B cell (primary cell): ENCODE measurements around the gene ZMAT5. TPM values are rescaled to one million over a fixed set of nuclear protein-coding genes. Genes with fewer than 3 reads are reported as not detected.

Experiments
- ATAC-seq: fragments of 200-7000 bp; cut with Tn5 transposase; one replicate; pipeline ENCODE4 v1.10.0; 2021; ENCODE audit warnings: low read depth, mild to moderate bottlenecking, moderate number of reproducible peaks, moderate library complexity
- CTCF ChIA-PET: fragments of 350-600 bp; sonication (Branson Sonifier 250); formaldehyde crosslinking; loops from one replicate; lab custom pipeline; 2021; ENCODE audit warnings: antibody characterized with exemption, inconsistent platforms; lab: Charles Lee
- POLR2A ChIA-PET: fragments of 350-600 bp; sonication (Branson Sonifier 250); formaldehyde crosslinking; loops from one replicate; lab custom pipeline; 2021; ENCODE audit warnings: antibody characterized with exemption; lab: Charles Lee
- DNase-seq: peaks from one replicate; pipeline ENCODE4 v3.0.0; 2013
- H2AFZ ChIP-seq: 2 replicates; pipeline ENCODE4 v1.6.1; 2012; ENCODE audit warnings: mild to moderate bottlenecking, low read depth, low read length; ENCODE audit not compliant: insufficient read depth, poor library complexity, severe bottlenecking
- H3K27ac ChIP-seq, 2 donors: 1 replicate in 1 of 2; 2 replicates in 1 of 2; pipeline ENCODE4 v1.5.1; 2012 to 2013; ENCODE audit warnings: low read length in 2 of 2, mild to moderate bottlenecking in 2 of 2, moderate library complexity in 1 of 2
- H3K27me3 ChIP-seq, 4 experiments: fragments of 200-600 bp in 1 of 4; sonication (generic) in 1 of 4; replicated peaks in 1 of 4; 1 replicate in 2 of 4; 2 replicates in 2 of 4; pipeline versions ENCODE4 v1.6.1 to v1.7.0; 2013 to 2016; ENCODE audit warnings: low read length in 3 of 4, mild to moderate bottlenecking in 2 of 4, mixed read lengths in 1 of 4, moderate library complexity in 1 of 4; ENCODE audit not compliant: insufficient read depth in 4 of 4, control insufficient read depth in 3 of 4; ENCODE audit errors: control extremely low read depth in 1 of 4
- H3K36me3 ChIP-seq, 2 experiments: replicated peaks in 1 of 2; 1 replicate in 1 of 2; 2 replicates in 1 of 2; pipeline versions ENCODE4 v1.6.1 to v1.7.1; 2013; ENCODE audit warnings: low read length in 1 of 2; ENCODE audit not compliant: insufficient read depth in 2 of 2, control insufficient read depth in 1 of 2; ENCODE audit errors: control extremely low read depth in 1 of 2, extremely low read depth in 1 of 2
- H3K4me1 ChIP-seq, 2 donors: fragments of 200-600 bp in 1 of 2; sonication (generic) in 1 of 2; 1 replicate in 1 of 2; 2 replicates in 1 of 2; pipeline versions ENCODE4 v1.5.1 to v1.6.1; 2013 to 2017; ENCODE audit warnings: low read length in 2 of 2; ENCODE audit not compliant: control insufficient read depth in 2 of 2, insufficient read depth in 2 of 2
- H3K4me2 ChIP-seq: replicated peaks from 2 replicates; pipeline ENCODE3; 2012; ENCODE audit warnings: mild to moderate bottlenecking, low read depth, low read length; ENCODE audit not compliant: poor library complexity, severe bottlenecking
- H3K4me3 ChIP-seq, 5 experiments: fragments of 200-600 bp in 1 of 5; sonication (generic) in 1 of 5; 1 replicate in 3 of 5; 2 replicates in 2 of 5; pipeline versions ENCODE4 v1.5.1 to v1.7.0; 2011 to 2016; ENCODE audit warnings: low read length in 4 of 5, mild to moderate bottlenecking in 4 of 5, low read depth in 2 of 5, control low read depth in 1 of 5, moderate library complexity in 1 of 5; ENCODE audit not compliant: insufficient read depth in 1 of 5; ENCODE audit errors: control extremely low read depth in 1 of 5, extremely low read depth in 1 of 5
- H3K79me2 ChIP-seq: fragments of 200-600 bp; sonication (generic); one replicate; pipeline ENCODE4 v1.6.0; 2016; ENCODE audit warnings: low read length; ENCODE audit not compliant: control insufficient read depth, insufficient read depth
- H3K9ac ChIP-seq: fragments of 200-600 bp; sonication (generic); 2 replicates; pipeline ENCODE4 v1.6.1; 2017; ENCODE audit warnings: mild to moderate bottlenecking, low read length, moderate library complexity
- H3K9me3 ChIP-seq, 3 donors: one replicate each; pipeline versions ENCODE4 v1.6.1 to v1.7.1; 2013; ENCODE audit warnings: low read length in 2 of 3; ENCODE audit not compliant: control insufficient read depth in 2 of 3, insufficient read depth in 1 of 3; ENCODE audit errors: control extremely low read depth in 1 of 3
- H4K20me1 ChIP-seq: 2 replicates; pipeline ENCODE4 v1.6.0; 2012; ENCODE audit warnings: mild to moderate bottlenecking, low read length; ENCODE audit not compliant: insufficient read depth, control insufficient read depth, poor library complexity, severe bottlenecking
- H3K27ac Mint-ChIP-seq: one replicate; pipeline ENCODE4 v1.8.0; 2021; ENCODE audit warnings: mixed read lengths
- H3K27me3 Mint-ChIP-seq: one replicate; pipeline ENCODE4 v1.8.0; 2021; ENCODE audit warnings: mixed read lengths
- H3K4me1 Mint-ChIP-seq: one replicate; pipeline ENCODE4 v1.8.0; 2021; ENCODE audit warnings: mixed read lengths
- H3K4me3 Mint-ChIP-seq: one replicate; pipeline ENCODE4 v1.8.0; 2021; ENCODE audit warnings: mixed read lengths
- H3K9me3 Mint-ChIP-seq: one replicate; pipeline ENCODE4 v1.8.0; 2022; ENCODE audit warnings: mixed read lengths; ENCODE audit not compliant: insufficient read depth
- CTCF ChIP-seq: fragments of 200-600 bp; IDR thresholded peaks from one replicate; pipeline ENCODE4 v1.8.0; 2022; ENCODE audit warnings: antibody characterized with exemption, mild to moderate bottlenecking
- EZH2 ChIP-seq: IDR thresholded peaks from 2 replicates; pipeline ENCODE4 v1.6.1; 2012; ENCODE audit warnings: borderline replicate concordance, low read depth, mild to moderate bottlenecking, moderate library complexity, low read length; ENCODE audit not compliant: insufficient read depth, poor library complexity, severe bottlenecking
- WGBS: methylation state at CpG from one replicate; pipeline ENCODE4 v1.1.5; 2013; ENCODE audit warnings: missing lambda C conversion rate; ENCODE audit not compliant: insufficient coverage; 5-methylcytosine and 5-hydroxymethylcytosine counted together
- intact Hi-C: fragments of 100-400 bp; cut with micrococcal nuclease; formaldehyde crosslinking; loops from one replicate; pipeline ENCODE4 v1.10.0; 2022
- polyA plus RNA-seq: library from polyadenylated mRNA; depleted of rRNA; stranded (reverse); fragments of >200 nt; gene quantifications from 2 replicates; pipeline ENCODE4 v1.2.3, GENCODE V29; 2012
- total RNA-seq, 2 donors: library from RNA; stranded (reverse); fragments of 120-200 nt in 1 of 2; gene quantifications; 1 replicate in 1 of 2; 2 replicates in 1 of 2; pipeline versions ENCODE4 v1.2.3 to v1.2.4, GENCODE V29; 2013 to 2022

ZMAT5 gene
- total and polyA plus RNA-seq, 2 donors (not counting 1 experiment from before 2014, with no cell fraction given), result 17.8 to 26.3 TPM

GRCh38 chr22:29695129-29695926 is 71.5 kb downstream of the ZMAT5 start:
- ATAC-seq (no peak), DNase-seq (no peak)
- no peak for TF ChIP-seq EZH2
- no peak for TF ChIP-seq CTCF
- Histone ChIP-seq H3K79me2 (no peaks in the 10 kb centered on the region), H4K20me1 (no peaks in the 10 kb centered on the region), H3K4me1 (no peaks in the 10 kb centered on the region), H3K9ac (no peak overlapping the region), H3K9me3 (no peaks in the 10 kb centered on the region), H3K27ac (no peak overlapping the region), H2AFZ (no peak overlapping the region), H3K36me3 (peaks cover 0 to 37% of the 10 kb centered on the region in 2 experiments), H3K27me3 (no peaks in the 10 kb centered on the region), H3K4me2 (no peak overlapping the region), H3K4me3 (no peak overlapping the region)
- Mint-ChIP-seq H3K27ac (no peak overlapping the region), H3K9me3 (no peaks in the 10 kb centered on the region), H3K4me3 (no peak overlapping the region), H3K27me3 (no peaks in the 10 kb centered on the region), H3K4me1 (no peaks in the 10 kb centered on the region)
- POLR2A ChIA-PET, result no interaction called here
- CTCF ChIA-PET, result interaction anchor here (1.3 kb wide), 1 partner anchor 310 kb away, joined by 3 read pairs; no protein-coding TSS in a partner anchor
- 97% methylated on average over 33 of the region's 33 CpGs for WGBS
- intact Hi-C loops, result no loop called here

DNA sequence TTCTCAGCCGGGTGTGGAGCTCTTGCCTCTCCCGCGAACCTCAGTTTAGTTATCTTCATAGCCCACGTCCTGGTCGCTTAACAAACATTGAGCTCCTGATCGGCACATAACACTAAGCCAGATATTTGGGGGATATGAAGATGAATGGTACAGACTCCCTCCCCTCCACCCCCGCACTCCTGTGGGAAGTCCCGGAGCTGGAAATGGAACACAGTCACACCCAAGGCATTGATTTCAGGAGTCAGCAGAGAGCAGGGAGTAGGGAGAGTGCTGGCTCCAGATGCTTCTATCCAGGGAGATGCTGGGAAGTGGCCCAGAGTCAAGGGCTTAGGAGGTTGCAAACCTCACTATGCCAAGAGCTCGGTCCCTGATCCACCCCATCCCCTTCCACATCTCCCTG is 73.1 kb downstream of the ZMAT5 start:
- WGBS, result 92% methylated on average over 5 of the region's 9 CpGs
- Histone ChIP-seq H3K27ac (no peak overlapping the region), H3K4me1 (no peaks in the 10 kb centered on the region), H3K4me3 (no peak overlapping the region), H2AFZ (no peak overlapping the region), H3K9me3 (no peaks in the 10 kb centered on the region), H3K27me3 (no peaks in the 10 kb centered on the region), H3K9ac (no peak overlapping the region), H4K20me1 (no peaks in the 10 kb centered on the region), H3K4me2 (no peak overlapping the region), H3K36me3 (peaks cover 0 to 37% of the 10 kb centered on the region in 2 experiments), H3K79me2 (no peaks in the 10 kb centered on the region)
- Mint-ChIP-seq H3K27ac (no peak overlapping the region), H3K27me3 (no peaks in the 10 kb centered on the region), H3K9me3 (no peaks in the 10 kb centered on the region), H3K4me1 (no peaks in the 10 kb centered on the region), H3K4me3 (no peak overlapping the region)
- intact Hi-C loops, result no loop called here
- no peak for ATAC-seq
- DNase-seq, result no peak
- POLR2A ChIA-PET, result no interaction called here
- CTCF ChIA-PET, result interaction anchor here (1.0 kb wide), 1 partner anchor 312 kb away, joined by 3 read pairs; no protein-coding TSS in a partner anchor
- TF ChIP-seq EZH2 (no peak), CTCF (no peak)
